H54 (cell line): ENCODE data around the gene ZNRF1.

Experiments used
- DNase-seq: peaks from one replicate; pipeline ENCODE4 v3.0.0; 2011; ENCODE audit warnings: low spot score, mixed read lengths; ENCODE audit not compliant: insufficient read length
- FAIRE-seq: peaks from 3 replicates; lab custom pipeline; 2011; peaks lifted over from hg19 to GRCh38; lab: Jason Lieb, UNC
- POLR2A ChIP-seq: IDR thresholded peaks from 2 replicates; pipeline ENCODE4 v1.6.1; 2011; ENCODE audit warnings: low read depth, mild to moderate bottlenecking, low read length

ZNRF1 gene

DNA sequence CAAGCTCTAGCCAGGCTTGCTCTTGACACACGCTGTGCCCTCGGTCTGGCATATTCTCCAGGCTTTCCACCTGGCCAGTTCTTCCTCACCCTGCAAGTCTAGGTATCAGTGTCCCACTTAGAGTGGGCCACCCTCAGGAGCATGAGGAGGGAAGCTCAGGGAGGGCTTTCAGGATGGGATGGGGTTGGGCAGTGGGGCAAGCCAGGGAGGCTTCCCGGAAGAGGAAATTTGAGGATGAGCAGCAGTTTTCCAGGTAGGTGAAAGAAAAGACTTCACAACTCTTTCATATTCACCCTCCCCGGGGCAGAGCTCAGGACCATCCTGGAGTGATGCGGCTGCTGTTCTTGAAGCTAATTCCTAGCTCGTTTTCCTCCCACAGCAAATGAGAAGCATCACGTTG is 132.3 kb downstream of the ZNRF1 start:
- no peak for FAIRE-seq
- no peak for DNase-seq
- TF ChIP-seq POLR2A, result no peak

DNA sequence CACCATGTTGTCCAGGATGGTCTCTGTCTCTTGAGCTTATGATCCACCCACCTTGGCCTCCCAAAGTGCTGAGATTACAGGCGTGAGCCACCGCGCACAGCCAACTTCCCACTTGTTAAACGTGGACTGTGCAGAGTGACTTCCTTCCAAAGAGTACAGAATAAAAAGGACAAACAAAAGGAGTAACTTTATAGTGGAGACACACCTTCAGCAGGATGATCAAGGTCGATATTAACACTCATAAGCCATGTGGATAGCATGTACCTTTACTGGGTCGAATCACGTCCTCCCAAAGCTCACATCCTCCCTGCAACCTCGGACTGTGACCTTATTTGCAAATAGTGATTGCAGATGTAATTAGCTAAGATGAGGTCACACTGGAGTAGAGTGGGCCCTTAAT is 139.4 kb downstream of the ZNRF1 start:
- TF ChIP-seq POLR2A, result no peak
- DNase-seq, result no peak
- FAIRE-seq, result no peak

DNA sequence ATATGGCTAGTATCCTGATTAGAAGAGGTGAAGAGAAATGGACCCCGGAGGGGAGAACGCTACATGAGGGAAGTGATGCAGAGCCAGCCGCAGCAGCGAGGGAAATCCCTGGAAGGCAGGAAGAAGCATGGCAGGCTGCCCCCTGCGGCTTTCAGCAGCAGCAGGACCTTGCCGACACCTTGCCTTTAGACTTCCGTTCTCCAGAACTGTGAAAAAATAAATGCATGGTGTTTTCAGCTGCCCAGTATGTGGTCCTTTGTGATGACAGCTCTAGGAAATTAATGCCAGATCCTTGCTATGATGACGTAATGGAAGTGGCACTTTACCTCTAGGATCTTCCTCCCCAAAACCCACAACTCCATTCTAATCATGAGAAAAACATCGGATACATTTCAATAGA is 139.8 kb downstream of the ZNRF1 start:
- no peak for TF ChIP-seq POLR2A
- DNase-seq (peak; percentile 40), FAIRE-seq (peak; percentile 38)

DNA sequence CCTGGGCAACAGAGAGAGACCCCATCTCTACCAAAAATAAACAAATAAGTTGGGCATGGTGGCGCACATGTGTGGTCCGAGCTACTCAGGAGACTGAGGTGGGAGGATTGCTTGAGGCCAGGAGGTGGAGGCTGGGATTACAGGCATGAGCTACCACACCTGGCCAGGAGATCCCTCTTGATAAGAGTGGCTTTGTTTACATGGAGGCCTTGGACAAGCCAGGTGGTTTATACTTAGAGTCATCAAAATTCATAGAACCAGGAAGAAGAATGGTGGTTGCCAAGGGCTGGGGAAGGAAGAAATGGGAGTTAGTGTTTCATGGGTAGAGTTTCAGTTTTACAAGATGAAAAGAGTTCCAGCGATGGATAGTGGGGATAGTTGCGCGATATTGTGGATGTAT is 140.7 kb downstream of the ZNRF1 start:
- TF ChIP-seq POLR2A, result no peak
- no peak for DNase-seq
- FAIRE-seq, result no peak

DNA sequence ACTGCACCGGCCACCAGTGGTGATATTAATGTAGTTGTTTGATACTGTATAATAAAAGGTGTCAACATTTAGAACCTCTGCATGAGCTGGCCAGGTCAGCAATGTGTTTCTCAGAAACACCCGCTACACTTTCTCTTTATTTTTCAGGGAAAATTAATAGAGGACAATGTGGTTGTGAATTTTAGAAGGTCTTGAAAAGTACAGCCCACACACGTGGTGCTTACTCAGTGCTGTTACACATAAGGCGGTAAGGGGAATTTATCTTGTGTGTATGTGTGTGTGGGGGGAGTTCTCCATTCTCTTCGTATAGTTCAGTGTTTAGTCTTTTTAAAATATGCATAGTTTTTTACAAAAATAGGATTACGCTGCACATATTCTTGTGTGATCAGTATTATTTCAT is 145.1 kb downstream of the ZNRF1 start:
- TF ChIP-seq POLR2A, result no peak
- DNase-seq (no peak), FAIRE-seq (no peak)

DNA sequence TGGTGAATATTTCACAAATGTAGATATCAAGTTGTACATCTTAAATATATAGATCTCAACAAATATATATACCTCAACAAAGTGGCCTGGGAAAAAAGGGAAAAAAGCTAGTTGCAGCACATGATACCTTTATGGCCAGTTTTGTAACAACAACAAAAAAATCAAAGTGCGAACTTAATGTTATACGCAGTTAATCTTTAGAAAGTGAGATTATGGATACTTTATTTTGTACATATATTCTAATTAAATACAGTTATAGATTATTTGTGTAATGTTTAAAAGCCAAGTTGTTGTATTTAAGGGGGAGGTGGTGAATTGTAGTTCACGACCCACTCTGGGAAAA is 149.1 kb downstream of the ZNRF1 start:
- FAIRE-seq (no peak), DNase-seq (no peak)
- TF ChIP-seq POLR2A, result no peak

DNA sequence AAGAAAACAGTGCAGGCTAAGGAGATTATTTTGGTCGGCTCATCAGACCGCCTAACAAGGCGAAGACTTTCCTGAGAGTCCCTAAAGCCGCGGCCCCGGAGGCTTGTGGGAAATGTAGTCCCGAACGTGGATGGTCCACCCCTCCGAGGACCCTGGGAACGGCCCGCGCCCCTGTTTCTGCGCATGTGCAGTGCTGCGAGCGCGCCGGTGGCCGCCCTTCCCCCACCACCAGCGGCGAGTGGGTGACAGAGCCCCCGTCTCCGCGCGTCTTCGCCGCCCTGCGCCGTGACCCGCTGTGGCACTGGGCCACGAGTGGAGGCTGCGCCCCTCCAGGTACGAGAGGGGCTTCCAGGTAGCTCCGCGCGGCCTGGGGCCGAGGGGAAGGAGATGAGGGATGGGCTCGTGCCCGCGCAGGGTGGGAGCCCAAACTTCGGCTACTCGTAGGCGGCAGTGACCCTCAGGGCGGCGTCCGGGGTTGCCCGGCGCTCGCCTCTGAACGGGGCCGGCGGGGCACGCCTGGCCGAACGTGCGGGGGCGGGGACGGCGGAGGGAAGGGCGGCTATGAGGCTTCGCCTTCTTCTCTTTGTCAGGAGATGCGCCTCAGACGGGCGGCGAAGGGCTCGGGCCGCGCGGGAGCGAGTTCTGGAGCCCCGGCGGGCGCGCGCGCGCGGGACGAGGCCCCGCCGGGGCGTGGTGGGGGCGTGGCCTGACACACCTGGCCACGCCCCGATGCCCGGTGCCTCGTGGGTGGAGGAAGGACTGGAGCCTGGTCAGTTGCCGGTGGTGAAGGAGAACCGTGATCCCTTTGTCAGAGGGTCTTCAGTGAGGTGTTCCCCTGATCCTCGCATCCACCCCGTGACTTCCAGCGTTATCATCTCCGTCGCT is 149.7 kb downstream of the ZNRF1 start, which contains the start of gene ZFP1:
Gene ZFP1 (plus strand): TSS at position 214 of the 885 bp plus-strand sequence. CDS start 4,428 bp downstream, outside the sequence.
- peak; percentile 89 for DNase-seq
- peak; percentile 75 for FAIRE-seq
- TF ChIP-seq POLR2A, result peak; percentile 79

DNA sequence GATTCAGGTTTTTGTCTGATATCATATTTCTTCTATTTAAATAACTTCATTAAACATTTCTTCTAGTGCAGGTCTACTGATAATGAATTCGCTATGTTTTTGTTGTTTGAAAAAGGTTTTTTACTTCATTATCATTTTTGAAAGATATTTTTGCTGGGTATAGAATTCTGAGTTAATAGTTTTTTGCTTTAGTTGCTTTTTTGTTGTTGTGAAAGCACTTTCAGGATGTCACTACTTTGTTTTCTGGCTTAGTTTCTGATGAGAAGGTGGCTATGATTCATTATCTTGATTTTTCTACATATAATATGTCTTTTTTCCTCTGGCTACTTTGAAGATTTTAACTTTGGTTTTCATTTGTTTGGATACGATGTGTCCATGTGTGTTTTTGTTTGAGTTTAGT is 153.0 kb downstream of the ZNRF1 start:
- no peak for DNase-seq
- TF ChIP-seq POLR2A, result no peak
- no peak for FAIRE-seq

DNA sequence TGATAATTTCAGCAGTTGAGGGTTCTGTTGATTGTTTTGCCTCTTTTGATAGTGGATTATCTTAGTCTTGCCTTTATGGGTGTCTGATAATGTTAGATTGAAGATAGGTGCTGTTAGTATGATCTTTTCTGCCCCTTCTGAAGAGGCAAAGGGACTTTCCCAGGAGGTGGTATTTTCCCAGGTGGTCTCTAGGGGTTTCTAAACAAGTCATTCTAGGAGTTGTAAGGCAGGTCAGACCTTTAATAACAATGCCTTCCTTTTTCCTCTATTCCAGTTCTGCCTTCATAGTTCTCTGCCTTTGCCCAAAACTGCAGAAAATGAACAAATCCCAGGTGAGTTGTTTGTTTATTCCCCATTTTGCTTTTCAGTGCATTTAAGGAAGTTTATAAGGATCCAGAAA is 153.8 kb downstream of the ZNRF1 start:
- TF ChIP-seq POLR2A, result no peak
- DNase-seq (no peak), FAIRE-seq (no peak)

DNA sequence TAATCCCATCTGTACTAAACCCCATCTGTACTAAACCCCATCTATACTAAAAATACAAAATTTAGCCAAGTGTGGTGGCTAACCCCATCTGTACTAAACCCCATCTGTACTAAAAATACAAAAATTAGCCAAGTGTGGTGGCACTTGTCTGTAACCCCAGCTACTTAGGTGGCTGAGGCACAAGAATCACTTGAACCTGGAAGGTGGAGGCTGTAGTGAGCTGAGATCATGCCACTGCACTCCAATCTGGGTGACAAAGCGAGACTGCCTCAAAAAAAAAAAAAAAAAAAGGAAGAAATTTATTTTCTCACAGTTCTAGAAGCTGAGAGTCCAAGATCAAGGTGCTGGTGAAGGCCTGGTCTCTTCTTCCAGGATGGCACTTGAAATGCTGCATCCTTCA is 161.6 kb downstream of the ZNRF1 start:
- TF ChIP-seq POLR2A, result no peak
- FAIRE-seq, result no peak
- no peak for DNase-seq
